HUES48 (cell line): Measurements from ENCODE around the gene OR2F2.

Source experiments
- H3K27ac ChIP-seq: one replicate; pipeline ENCODE4 v1.7.0; 2013; ENCODE audit warnings: low read depth, low read length, inconsistent platforms
- H3K27me3 ChIP-seq: 2 replicates; pipeline ENCODE4 v1.6.1; 2013; ENCODE audit warnings: mild to moderate bottlenecking, low read length; ENCODE audit not compliant: control insufficient read depth, insufficient read depth
- H3K36me3 ChIP-seq: 2 replicates; pipeline ENCODE4 v1.6.1; 2013; ENCODE audit warnings: low read length; ENCODE audit not compliant: control insufficient read depth, insufficient read depth
- H3K4me1 ChIP-seq: 2 replicates; pipeline ENCODE4 v1.6.1; 2013; ENCODE audit warnings: mild to moderate bottlenecking, low read length; ENCODE audit not compliant: control insufficient read depth, insufficient read depth
- H3K4me3 ChIP-seq: 2 replicates; pipeline ENCODE4 v1.5.1; 2013; ENCODE audit warnings: mild to moderate bottlenecking, low read depth, low read length
- H3K9ac ChIP-seq: 2 replicates; pipeline ENCODE4 v1.6.1; 2013; ENCODE audit warnings: mild to moderate bottlenecking, low read depth, low read length, moderate library complexity
- H3K9me3 ChIP-seq: 2 replicates; pipeline ENCODE4 v1.6.1; 2013; ENCODE audit warnings: low read length; ENCODE audit not compliant: control insufficient read depth, insufficient read depth

The OR2F2 gene

GRCh38 chr7:143901332-143901667, 33.7 kb upstream of the OR2F2 start:
- peak overlapping the region; percentile 100 for H3K27ac ChIP-seq
- H3K4me1 ChIP-seq = peaks cover 44% of the 10 kb centered on the region
- no peaks in the 10 kb centered on the region for H3K36me3 ChIP-seq
- no peaks in the 10 kb centered on the region for H3K9me3 ChIP-seq
- H3K27me3 ChIP-seq = no peaks in the 10 kb centered on the region
- peak overlapping the region; percentile 92 for H3K4me3 ChIP-seq
- peak overlapping the region; percentile 86 for H3K9ac ChIP-seq

- Histone ChIP-seq H3K9ac (peak within 1 kb of the TSS; percentile 86), H3K9me3 (no peaks in the 10 kb centered on the region), H3K27ac (peak within 1 kb of the TSS; percentile 100), H3K27me3 (no peaks in the 10 kb centered on the region), H3K4me1 (peaks cover 49% of the 10 kb centered on the region), H3K36me3 (no peaks in the 10 kb centered on the region), H3K4me3 (peak within 1 kb of the TSS; percentile 92)
Measured at GRCh38 chr7:143901668-143902331, 33.2 kb upstream of the OR2F2 start, which contains the start of gene TCAF1. Gene TCAF1 (minus strand): TSS chr7:143902176. CDS start chr7:143876608, 25,568 bp downstream.

GRCh38 chr7:143902332-143902899, 32.6 kb upstream of the OR2F2 start:
- peak overlapping the region; percentile 100 for H3K27ac ChIP-seq
- no peaks in the 10 kb centered on the region for H3K36me3 ChIP-seq
- peak overlapping the region; percentile 68 for H3K9ac ChIP-seq
- H3K9me3 ChIP-seq = no peaks in the 10 kb centered on the region
- no peaks in the 10 kb centered on the region for H3K27me3 ChIP-seq
- H3K4me3 ChIP-seq = peak overlapping the region; percentile 92
- H3K4me1 ChIP-seq = peaks cover 54% of the 10 kb centered on the region

- Histone ChIP-seq H3K27me3 (no peaks in the 10 kb centered on the region), H3K9me3 (no peaks in the 10 kb centered on the region), H3K4me1 (peaks cover 33% of the 10 kb centered on the region), H3K4me3 (no peak overlapping the region), H3K36me3 (no peaks in the 10 kb centered on the region), H3K9ac (no peak overlapping the region), H3K27ac (no peak overlapping the region)
Measured at GRCh38 chr7:143905509-143905908, 29.5 kb upstream of the OR2F2 start.

GRCh38 chr7:143906151-143906550, 28.9 kb upstream of the OR2F2 start:
- Histone ChIP-seq H3K27me3 (no peaks in the 10 kb centered on the region), H3K9me3 (no peaks in the 10 kb centered on the region), H3K36me3 (no peaks in the 10 kb centered on the region), H3K27ac (peak overlapping the region; percentile 71), H3K4me1 (peaks cover 28% of the 10 kb centered on the region), H3K4me3 (no peak overlapping the region), H3K9ac (no peak overlapping the region)

GRCh38 chr7:143906895-143907294, 28.1 kb upstream of the OR2F2 start:
- peaks cover 28% of the 10 kb centered on the region for H3K4me1 ChIP-seq
- no peaks in the 10 kb centered on the region for H3K36me3 ChIP-seq
- no peak overlapping the region for H3K4me3 ChIP-seq
- H3K27ac ChIP-seq = peak overlapping the region; percentile 71
- no peak overlapping the region for H3K9ac ChIP-seq
- H3K27me3 ChIP-seq = no peaks in the 10 kb centered on the region
- no peaks in the 10 kb centered on the region for H3K9me3 ChIP-seq

GRCh38 chr7:143908120-143908519, 26.9 kb upstream of the OR2F2 start:
- H3K36me3 ChIP-seq = no peaks in the 10 kb centered on the region
- no peak overlapping the region for H3K27ac ChIP-seq
- no peaks in the 10 kb centered on the region for H3K27me3 ChIP-seq
- H3K4me1 ChIP-seq = peaks cover 28% of the 10 kb centered on the region
- no peaks in the 10 kb centered on the region for H3K9me3 ChIP-seq
- H3K9ac ChIP-seq = no peak overlapping the region
- H3K4me3 ChIP-seq = no peak overlapping the region

- H3K36me3 ChIP-seq = no peaks in the 10 kb centered on the region
- H3K9ac ChIP-seq = no peak overlapping the region
- H3K27ac ChIP-seq = no peak overlapping the region
- no peaks in the 10 kb centered on the region for H3K27me3 ChIP-seq
- peaks cover 22% of the 10 kb centered on the region for H3K4me1 ChIP-seq
- no peaks in the 10 kb centered on the region for H3K9me3 ChIP-seq
- H3K4me3 ChIP-seq = no peak overlapping the region
Measured at GRCh38 chr7:143909863-143910262, 25.2 kb upstream of the OR2F2 start.

GRCh38 chr7:143910473-143911248, 24.4 kb upstream of the OR2F2 start:
- peaks cover 16% of the 10 kb centered on the region for H3K4me1 ChIP-seq
- H3K4me3 ChIP-seq = no peak overlapping the region
- no peak overlapping the region for H3K27ac ChIP-seq
- H3K36me3 ChIP-seq = no peaks in the 10 kb centered on the region
- H3K9me3 ChIP-seq = no peaks in the 10 kb centered on the region
- no peaks in the 10 kb centered on the region for H3K27me3 ChIP-seq
- no peak overlapping the region for H3K9ac ChIP-seq

- H3K9me3 ChIP-seq = no peaks in the 10 kb centered on the region
- H3K36me3 ChIP-seq = no peaks in the 10 kb centered on the region
- H3K4me3 ChIP-seq = no peak overlapping the region
- no peak overlapping the region for H3K9ac ChIP-seq
- no peaks in the 10 kb centered on the region for H3K27me3 ChIP-seq
- no peaks in the 10 kb centered on the region for H3K4me1 ChIP-seq
- H3K27ac ChIP-seq = no peak overlapping the region
Measured at GRCh38 chr7:143913945-143914615, 21.0 kb upstream of the OR2F2 start.
